Activated CD4-positive, CD25-positive, alpha-beta regulatory T cell (primary cell): ENCODE results near the gene PIMREG.

Experiments used
- DNase-seq, 4 experiments: peaks; one replicate each; lab custom pipeline; 2025; lab: John Stamatoyannopoulos, UW

PIMREG gene

DNA sequence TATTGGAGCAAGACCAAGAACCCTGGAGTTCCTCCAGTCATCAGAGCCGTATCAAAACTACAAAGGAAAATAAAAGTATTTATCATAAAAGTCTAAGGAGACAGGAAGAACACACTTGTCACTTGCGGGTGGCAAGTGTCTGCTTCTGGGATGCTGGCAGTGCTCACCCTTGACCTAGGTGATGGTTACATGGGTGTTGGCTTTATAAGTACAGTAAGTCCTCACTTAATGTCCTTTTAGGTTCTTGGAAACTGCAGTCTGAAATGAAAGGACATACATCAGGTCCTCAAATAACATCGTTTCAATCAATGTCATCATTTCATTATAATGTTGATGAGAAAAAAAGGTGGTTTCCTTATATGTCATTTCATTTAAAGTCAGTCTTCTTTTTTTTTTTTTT, 6.3 kb upstream of the PIMREG start:
- no peak for DNase-seq

DNA sequence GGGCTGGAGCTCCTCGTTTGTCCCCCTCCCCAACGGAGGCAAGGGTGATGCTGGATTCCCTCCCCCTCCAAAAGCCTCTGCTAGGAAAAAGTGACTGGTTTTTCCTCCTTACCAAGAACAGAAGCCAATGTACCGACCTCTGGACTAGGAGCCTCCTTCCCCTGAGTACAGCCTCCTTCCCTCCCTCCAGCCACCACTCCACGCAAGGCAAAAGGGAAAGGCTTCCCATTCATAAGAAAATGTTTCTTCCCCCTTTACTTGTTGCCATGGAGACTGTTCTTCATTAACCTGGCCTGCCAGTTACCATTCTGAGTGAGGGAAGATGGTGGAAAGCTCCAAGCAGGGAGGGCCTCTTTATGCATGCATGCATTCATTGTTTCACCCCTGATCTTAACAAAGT, 4.3 kb upstream of the PIMREG start:
- no peak for DNase-seq

DNA sequence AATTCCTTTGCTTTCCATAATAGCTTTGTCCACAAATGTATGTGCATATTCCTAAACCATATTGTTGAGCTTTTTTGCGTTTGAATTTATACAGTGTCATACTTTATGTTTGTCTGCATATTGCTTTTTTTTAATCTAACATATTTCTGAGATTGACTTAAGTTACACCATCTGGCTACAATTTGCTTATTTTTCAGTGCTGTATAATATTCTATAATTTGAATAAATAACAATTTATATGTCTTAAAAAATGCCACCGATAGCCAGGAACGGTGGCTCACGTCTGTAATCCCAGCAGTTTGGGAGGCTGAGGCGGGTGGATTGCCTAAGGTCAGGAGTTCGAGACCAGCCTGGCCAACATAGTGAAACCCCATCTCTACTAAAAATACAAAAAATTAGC, 1.5 kb upstream of the PIMREG start:
- DNase-seq = no peak

DNA sequence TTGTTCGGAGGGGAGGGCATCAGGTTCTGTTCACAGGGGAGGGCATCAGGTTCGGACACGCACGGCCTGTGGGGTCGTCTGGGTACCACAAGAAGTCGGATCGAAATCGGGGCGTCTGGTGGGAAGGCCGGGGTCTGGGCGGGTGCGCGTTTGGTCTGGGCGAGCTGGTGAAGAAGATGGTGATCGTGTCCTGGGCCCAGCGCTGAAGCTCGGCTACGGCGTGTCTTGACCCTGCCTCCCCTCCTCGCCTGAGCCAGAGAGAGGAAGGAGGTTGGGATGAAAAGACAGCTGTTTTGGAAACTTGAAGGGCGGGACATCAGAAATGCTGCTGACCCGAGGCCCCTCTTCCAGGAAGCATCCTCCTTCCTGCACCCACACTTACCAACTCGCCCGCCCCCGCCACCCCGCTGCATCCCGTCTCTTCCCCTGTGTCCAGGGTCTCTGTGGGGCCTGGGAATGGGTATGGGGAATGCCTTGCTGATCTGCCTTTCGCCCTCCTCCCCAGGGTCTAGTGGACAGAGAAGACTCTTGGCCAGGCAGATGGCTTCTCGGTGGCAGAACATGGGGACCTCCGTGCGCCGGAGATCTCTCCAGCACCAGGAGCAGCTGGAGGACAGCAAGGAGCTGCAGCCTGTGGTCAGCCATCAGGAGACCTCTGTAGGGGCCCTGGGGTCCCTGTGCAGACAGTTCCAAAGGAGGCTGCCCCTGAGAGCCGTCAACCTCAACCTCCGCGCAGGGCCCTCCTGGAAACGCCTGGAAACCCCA, 498 bp downstream of the PIMREG start:
- no peak for DNase-seq

DNA sequence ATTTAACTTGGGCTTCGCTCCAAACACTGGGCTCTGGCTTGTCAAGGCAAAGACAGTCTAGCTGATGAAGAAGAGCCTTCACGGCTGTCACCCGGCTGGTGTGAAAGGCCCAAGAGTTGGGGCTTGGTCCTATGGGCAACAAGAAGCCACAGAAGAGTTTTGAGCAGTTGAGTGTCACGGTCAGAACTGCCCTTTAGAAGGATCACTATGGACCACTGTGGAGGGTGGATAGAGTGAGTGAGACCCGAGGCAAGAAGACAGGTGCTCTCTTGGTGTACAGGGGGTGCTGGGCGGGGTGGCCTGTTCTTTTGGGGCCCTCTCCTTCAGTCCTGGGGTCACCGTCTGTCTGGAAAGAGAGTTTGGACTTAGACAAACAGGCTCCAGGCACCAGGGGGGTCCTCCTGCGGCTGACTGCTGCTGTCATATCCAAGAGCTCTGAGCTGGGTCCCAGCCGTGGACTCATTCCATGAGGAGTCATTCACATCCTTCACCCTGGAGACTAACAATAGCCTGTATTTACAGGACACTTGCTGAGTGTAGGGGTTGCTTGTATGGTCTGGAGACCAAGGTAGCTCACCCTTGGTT, 2.4 kb downstream of the PIMREG start:
- DNase-seq = no peak

DNA sequence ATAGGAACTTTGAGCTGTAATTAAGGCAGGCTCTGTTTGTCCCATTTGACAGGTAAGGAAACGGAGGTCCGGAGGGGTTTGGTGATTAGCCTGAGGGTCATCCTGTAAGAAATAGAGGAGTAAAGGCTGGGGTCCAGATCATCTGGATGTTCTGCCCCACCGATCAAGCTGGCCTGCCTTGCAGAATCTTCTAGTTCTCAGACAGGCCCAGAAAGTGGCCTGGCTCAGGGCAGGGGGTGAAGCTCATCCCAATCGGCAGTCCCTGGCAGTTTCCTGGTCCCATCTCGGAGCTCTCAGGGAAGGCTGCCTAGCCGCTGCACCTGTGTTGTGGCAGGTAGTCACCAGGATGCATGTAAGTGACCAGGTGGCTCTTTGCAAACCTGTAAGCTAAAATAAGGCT, 4.2 kb downstream of the PIMREG start:
- no peak for DNase-seq

DNA sequence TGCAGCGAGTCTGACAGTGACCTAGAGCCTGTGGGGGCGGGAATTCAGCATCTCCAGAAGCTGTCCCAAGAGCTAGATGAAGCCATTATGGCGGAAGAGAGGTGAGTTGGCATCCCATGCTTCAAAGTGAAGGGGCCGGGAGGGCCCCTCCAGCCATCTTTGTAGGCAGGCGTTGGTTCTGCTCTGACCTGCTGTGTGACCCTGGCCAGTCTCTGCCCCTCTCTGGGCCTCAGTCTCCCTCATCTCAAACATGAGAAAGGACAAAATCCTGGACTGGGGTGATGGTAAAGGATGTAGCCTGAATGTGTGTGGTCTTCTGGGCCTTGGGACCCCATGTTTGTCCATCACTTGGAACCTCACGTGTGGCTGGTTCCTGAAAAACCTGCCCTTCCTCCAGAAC, 5.1 kb downstream of the PIMREG start:
- no peak for DNase-seq

DNA sequence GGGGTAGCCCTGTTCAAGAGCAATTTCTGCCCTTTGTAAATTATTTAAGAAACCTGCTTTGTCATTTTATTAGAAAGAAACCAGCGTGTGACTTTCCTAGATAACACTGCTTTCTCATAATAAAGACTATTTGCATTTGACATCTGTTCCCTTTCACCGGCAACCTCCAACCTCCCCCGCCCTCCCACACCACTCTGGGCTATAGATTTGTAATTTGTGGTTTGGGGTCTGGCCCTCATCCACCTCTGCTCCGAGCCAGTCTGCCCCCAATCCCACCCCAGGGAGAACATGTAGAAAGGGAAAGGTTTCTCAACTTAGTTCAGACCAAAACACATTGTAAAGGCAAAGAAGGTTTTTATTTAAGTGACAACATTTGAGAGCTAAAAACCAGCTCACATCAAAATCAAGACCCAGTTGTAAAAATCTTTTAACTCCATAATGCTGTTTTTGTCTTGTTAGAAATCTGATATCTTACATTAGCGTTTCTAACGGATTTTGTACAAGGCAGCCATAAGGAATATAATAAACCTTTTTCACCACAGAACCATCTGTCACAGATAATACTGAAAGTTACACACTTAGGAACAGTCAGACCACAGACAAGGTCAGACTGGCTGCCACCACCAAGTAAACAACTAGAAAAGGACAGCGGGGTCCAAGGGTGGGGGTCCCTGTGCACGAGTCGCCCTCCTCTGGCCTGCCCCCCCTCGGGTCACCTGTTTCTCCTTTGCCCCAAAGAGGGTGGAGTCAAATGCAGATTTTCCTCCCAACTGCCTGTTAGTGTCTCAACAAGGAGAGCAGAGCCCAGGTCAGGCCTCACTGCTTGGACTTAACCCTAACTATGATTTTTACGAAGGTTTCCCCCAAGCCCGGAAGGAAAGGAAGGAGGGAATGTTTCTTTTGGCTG, 6.9 kb downstream of the PIMREG start:
- no peak for DNase-seq

DNA sequence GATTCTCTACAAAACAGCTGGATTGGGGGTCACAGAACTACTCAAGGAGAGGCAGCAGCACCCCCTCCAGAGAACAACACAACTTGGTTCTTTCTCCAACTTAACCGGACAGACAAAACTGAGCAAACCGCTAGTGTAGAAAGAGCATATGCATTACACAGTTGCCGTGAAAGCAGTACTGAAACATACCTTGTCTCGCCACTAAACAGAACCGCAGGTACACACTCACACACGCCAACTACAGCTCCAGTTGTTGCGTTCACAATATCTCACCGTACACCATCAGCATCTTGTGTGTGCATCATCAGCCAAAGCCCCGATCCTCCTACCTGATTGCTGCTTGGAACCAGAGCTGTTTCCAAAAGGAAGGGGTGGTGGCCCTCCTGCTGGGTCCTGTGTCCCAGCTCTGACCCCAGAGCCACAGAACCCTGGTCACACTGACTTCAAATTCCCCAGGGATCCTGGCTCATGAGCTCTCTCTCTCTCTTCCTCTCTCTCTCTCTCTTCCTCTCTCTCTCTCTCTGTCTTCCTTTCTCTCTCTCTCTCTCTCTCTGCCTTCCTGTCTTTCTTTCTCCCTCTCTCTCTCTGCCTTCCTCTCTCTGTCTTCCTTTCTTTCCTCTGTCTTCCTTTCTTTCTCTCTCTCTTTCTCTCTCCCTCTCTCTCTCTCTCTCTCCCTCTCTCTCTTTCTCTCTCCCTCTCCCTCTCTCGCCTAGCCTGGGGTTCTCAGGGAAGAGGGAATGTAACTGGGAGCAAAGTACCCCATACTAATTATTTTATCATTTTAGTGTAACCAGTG, 8.4 kb downstream of the PIMREG start:
- no peak for DNase-seq

DNA sequence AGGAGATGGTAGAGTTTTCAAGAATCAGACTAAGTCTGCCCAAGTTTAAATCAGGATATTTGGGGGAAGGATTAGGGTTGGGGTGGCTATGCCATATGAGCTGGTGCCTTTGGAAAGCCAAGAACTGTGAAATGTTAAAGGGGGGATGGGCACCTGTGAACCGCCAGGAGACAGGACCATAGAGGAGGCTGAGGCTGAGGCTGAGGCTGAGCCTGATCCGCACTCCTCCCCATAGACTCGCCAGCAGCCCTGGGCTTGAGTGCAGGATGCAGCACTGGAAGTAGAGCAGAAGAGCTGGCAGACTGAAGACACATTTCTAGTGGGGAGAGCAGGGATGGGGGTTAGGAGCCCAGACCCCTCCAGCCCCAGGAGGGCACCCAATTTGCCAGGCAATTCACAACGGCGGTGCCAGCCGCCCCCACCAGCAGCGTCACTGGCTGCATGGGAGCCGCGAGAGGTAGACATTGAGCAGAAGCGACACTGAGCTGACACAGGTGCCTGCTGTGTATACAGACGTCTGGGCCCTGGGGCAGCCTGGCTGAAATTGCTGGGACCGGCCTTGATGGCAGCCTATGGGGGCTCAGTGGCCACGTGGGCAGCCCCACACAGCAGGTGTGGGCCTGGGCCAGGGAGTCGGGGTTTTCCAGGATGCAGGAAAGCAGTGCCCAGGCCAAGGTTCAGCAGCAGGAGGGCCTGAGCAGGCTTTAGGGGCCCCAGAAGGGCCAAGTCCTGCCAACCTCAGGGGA, 9.2 kb downstream of the PIMREG start:
- DNase-seq = no peak

DNA sequence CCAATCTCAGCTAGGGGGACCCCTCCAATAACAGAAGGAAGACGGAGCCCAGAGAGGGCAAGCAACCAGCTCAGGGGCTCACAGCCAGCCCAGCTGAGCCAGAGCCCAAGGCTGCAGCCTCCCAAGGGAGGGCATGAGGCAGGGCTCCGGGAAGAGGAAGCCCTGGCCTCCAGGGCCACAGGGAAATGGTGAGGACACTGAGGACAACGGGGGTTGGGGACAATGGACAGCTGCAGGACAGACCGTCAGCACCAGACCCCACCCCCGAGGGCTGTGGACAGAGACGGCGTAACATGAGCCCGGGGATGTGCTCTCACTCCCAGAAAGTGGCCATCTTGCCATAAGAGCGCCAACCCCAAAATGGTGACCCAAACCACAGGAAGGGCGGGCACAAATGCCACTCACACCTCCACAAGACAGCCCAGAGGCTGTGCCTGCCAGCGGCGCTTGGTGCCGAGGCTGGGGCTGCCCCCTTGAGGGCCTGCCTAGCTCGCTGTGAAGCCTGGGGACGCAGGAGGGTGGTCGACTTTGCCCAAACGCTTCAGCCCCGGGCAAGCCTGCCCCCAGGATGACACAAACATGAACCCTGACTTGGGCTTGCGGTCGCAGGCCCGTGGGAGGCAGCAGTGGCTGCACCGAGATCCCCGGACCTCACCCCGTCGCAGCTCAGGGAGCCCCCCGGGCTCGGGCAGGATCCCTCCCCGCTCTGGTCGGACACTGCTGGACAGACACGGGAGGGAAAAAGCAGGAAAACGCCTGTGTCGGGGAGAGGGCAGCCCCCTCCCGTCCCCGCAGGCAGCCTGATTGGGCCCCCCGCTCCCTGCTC, 10.5 kb downstream of the PIMREG start:
- no peak for DNase-seq

DNA sequence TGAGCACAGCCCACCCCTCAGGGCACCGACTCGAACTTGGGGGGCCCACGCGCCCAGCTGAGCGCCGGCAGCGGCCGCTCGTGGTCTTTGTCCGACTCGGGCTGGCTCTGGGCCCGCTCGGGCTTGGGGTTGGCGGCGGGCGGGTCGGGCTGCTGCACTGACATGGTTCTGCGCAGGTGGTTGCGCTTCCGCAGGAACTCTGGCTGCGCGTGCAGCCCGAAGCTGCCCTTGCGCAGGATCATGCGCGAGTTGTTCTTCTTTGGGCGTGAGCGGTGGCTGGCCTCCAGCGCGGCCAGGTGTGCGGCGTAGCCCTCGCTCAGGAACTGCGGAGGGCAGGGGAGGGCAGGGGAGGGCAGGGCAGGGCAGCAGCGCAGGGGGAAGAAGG, 11.1 kb downstream of the PIMREG start:
- DNase-seq = peak in 1 of 4 experiments; percentile 24

DNA sequence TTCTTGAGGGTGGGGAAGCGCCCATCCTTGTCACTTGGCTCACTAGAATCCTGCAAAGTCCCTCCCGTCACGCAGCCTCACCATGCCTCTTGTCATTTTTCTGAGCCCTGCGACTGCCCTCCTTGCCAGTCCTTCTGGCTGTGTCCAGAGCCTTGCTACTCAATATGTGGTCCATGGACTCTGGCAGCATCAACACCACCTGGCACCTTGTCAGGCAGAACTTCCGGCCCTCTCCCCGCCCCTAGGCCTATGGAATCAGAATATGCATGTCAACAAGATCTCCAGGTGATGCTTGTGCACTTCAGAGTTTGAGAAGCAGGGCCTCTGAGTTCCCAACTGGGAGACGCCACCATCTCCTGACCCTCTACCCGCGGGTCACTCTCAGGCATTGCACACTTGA, 12.1 kb downstream of the PIMREG start:
- no peak for DNase-seq

DNA sequence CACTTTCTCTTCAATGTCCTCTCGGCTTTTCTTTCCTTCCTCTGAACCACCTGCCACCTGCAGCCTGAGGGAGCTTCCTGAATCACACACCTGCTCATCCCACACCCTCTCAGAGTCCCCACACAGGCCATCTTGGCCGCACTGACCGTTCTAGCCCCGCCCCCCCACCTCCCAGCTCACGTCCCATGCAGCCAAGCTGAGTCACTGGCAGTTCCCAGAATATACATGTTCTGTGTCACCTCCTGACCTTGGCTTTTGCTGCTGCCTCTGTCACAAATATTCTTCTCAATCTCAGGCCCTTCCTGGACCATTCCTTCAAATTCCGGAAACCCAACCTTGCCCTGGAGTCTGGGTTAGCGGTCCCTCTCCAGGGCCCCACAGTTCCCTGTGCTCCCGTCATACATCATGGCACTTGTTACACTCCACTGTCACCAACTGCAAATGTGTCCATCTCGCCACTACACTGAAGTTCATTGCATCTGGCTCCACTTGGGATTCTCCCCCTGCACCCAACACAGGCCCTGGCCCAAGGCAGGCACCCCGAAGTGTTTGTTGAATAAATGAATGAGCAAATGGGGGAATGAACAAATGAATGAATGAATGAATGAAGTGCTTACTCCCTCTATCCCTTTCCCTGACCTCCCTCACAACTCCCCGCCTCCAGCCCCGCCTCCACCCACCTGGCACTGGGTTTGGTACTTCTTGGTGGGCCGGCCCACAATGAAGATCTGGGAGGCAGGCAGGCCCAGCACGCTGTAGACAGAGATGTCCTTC, 12.8 kb downstream of the PIMREG start:
- DNase-seq = no peak

DNA sequence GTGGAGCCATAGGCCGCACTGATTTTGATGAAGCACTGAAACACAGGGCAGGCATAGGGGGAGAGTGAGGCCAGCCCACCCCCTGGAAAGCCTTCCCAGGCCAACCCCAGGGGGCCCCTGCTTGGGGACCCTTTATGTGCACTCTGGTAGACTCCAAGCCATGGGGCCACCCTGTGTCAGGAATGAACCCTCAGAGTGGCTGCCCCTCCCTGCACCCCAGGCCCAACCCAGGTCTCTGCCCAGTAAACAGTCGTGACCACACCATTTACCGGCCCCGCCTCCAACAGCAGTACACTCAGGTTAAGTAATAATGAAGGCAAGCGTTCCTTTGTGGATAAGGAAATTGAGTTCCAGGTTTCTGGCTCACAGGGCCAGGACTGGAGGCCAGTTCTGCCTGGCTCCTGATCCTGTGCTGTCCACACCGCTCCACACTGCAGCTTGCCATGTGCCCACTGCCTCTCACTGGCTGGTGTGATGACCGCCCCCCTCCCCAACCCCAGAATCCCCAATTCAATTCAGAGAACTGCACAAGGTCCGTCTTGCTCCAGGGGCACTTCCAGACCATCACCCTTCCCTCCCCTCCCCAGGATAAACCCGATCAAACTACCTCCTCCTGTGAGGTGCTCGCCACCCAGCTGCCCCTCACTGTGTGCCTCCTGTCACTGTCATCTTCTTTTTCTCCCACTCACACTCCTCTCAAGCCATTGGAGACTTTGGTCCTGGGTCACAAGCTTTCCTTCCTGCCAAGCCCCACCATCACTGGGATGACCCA, 13.6 kb downstream of the PIMREG start:
- DNase-seq = no peak

DNA sequence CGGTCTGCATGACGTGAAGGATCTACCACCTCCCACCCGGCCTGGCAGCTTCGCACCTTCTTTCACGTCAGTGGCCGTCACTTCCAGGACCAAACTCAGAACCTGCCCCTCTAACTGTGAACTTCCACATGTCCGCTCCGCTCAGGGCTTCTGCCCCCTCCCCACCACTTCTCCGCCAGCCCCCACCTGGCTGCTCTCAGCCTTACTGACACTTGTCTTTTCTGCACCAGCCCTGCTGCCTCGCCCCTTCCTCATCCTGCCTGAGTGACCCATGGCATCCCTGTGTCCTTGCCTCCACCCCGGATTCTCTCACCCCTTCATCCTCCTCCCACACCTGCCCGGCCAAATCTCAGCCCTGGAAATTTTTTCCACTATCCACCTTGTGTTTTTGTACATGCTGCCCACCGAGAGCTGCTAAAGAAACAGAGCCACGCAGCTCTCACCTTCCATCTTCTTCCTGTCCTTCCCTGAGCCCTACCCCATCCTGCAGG, 14.2 kb downstream of the PIMREG start:
- DNase-seq = no peak

DNA sequence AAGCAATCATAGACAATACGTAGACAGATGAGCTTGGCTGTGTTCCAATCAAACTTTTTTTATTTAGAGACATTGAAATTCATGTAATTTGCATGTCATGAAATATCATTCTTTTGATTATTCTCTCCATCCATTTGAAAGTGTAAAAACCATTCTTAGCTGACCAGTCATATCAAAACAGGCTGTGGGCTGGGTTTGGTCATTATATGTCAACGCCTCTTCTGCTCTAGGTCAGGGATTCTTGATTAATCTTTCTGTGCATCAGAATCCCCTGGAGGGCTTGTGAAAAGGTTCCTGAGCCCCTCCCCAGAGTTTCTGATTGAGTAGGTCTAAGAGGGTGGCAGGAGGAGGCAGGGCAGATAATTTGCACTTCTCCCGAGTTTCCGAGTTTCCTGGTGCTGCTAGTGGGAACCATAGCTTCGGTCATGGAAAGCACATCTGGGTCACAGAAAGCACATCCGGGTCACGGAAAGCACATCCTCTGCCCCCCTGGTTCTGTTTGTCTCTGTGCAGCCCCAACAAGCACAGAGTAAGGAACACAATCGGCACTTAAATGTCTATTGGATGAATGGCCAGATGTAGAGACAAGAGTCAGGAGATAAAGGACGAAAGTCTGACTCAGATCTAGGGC, 16.4 kb downstream of the PIMREG start:
- DNase-seq = no peak

DNA sequence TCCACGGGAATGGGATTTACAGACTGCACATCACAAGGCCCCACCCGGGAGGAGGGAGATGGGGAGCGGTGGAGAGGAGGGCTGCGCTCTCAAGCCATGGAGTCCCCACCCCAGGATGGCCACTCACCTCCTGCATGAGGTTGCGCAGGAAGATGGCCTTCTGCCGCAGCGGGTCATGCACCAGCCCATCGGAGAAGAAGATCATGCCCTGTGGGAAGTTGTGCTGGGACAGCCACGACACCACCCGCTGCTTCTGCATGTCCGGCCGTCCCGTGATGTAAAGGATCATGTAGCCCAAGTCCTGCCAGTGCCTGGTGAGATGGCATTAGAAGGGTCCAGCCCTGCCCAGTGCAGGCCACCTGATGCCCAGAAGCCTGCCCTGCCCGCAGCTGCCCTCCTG, 17.0 kb downstream of the PIMREG start:
- DNase-seq = no peak
